ENCODE results near the gene CCDC167. TPM values are rescaled to one million over a fixed set of nuclear protein-coding genes. Genes with fewer than 3 reads are reported as not detected.

Gene CCDC167
- total and polyA plus RNA-seq, 2 donors (not counting 1 experiment from before 2014, with no cell fraction given) = 8.3 to 35.7 TPM

- H3K36me3 ChIP-seq (ENCODE audit: control insufficient read depth, insufficient read depth, low read length) = no peaks in the 10 kb centered on the region
- no peaks in the 10 kb centered on the region for H3K4me1 ChIP-seq (ENCODE audit: control insufficient read depth, extremely low read depth, insufficient read depth, low read length)
- H4K20me1 ChIP-seq (ENCODE audit: control insufficient read depth, extremely low read depth, insufficient read depth, low read length) = no peaks in the 10 kb centered on the region
- H3K9me3 ChIP-seq (ENCODE audit: control insufficient read depth, insufficient read depth, low read depth, low read length) = no peaks in the 10 kb centered on the region
- H3K9ac ChIP-seq (ENCODE audit: insufficient read depth, low read length) = no peak overlapping the region
- no peak for TF ChIP-seq EZH2 (IDR thresholded peaks at IDR 0.05; ENCODE audit: low read length, missing control alignments)
- no peak for TF ChIP-seq CTCF (conservative IDR thresholded peaks at IDR 0.05 in 1 of 2, IDR thresholded peaks at IDR 0.05 in 1 of 2; ENCODE audit: low read depth in 1 of 2, low read length in 2 of 2)
- no peak overlapping the region for H3K4me2 ChIP-seq (ENCODE audit: extremely low read depth, insufficient read depth, low read length)
- no peak overlapping the region for H3K27ac ChIP-seq (ENCODE audit: insufficient read depth, low read length)
- no peak overlapping the region for H3K4me3 ChIP-seq (replicated peaks in 1 of 4; ENCODE audit: control extremely low read depth in 1 of 4, insufficient read depth in 1 of 4, low read depth in 3 of 4, low read length in 4 of 4)
- no peaks in the 10 kb centered on the region for H3K27me3 ChIP-seq (ENCODE audit: control insufficient read depth, insufficient read depth, low read length)
- DNase-seq (ENCODE audit: low read depth in 2 of 2) = no peak
- no peak overlapping the region for H2AFZ ChIP-seq (ENCODE audit: low read length)
- H3K79me2 ChIP-seq (ENCODE audit: control insufficient read depth, insufficient read depth, low read length) = no peaks in the 10 kb centered on the region
Measured at GRCh38 chr6:37492991-37493660, 6.6 kb downstream of the CCDC167 start.

GRCh38 chr6:37492236-37492972 lies 7.3 kb downstream of the CCDC167 start:
- H3K9me3 ChIP-seq (ENCODE audit: control insufficient read depth, insufficient read depth, low read depth, low read length) = no peaks in the 10 kb centered on the region
- no peaks in the 10 kb centered on the region for H3K27me3 ChIP-seq (ENCODE audit: control insufficient read depth, insufficient read depth, low read length)
- no peak overlapping the region for H3K4me2 ChIP-seq (ENCODE audit: extremely low read depth, insufficient read depth, low read length)
- H4K20me1 ChIP-seq (ENCODE audit: control insufficient read depth, extremely low read depth, insufficient read depth, low read length) = no peaks in the 10 kb centered on the region
- DNase-seq (ENCODE audit: low read depth in 2 of 2) = no peak
- H3K4me1 ChIP-seq (ENCODE audit: control insufficient read depth, extremely low read depth, insufficient read depth, low read length) = no peaks in the 10 kb centered on the region
- no peak overlapping the region for H2AFZ ChIP-seq (ENCODE audit: low read length)
- H3K27ac ChIP-seq (ENCODE audit: insufficient read depth, low read length) = no peak overlapping the region
- TF ChIP-seq CTCF (conservative IDR thresholded peaks at IDR 0.05 in 1 of 2, IDR thresholded peaks at IDR 0.05 in 1 of 2; ENCODE audit: low read depth in 1 of 2, low read length in 2 of 2) = no peak
- TF ChIP-seq EZH2 (IDR thresholded peaks at IDR 0.05; ENCODE audit: low read length, missing control alignments) = no peak
- no peak overlapping the region for H3K4me3 ChIP-seq (replicated peaks in 1 of 4; ENCODE audit: control extremely low read depth in 1 of 4, insufficient read depth in 1 of 4, low read depth in 3 of 4, low read length in 4 of 4)
- H3K9ac ChIP-seq (ENCODE audit: insufficient read depth, low read length) = no peak overlapping the region
- no peaks in the 10 kb centered on the region for H3K79me2 ChIP-seq (ENCODE audit: control insufficient read depth, insufficient read depth, low read length)
- no peaks in the 10 kb centered on the region for H3K36me3 ChIP-seq (ENCODE audit: control insufficient read depth, insufficient read depth, low read length)

- no peak overlapping the region for H2AFZ ChIP-seq (ENCODE audit: low read length)
- DNase-seq (ENCODE audit: low read depth in 2 of 2) = no peak
- H4K20me1 ChIP-seq (ENCODE audit: control insufficient read depth, extremely low read depth, insufficient read depth, low read length) = no peaks in the 10 kb centered on the region
- H3K27me3 ChIP-seq (ENCODE audit: control insufficient read depth, insufficient read depth, low read length) = no peaks in the 10 kb centered on the region
- no peak overlapping the region for H3K4me3 ChIP-seq (replicated peaks in 1 of 4; ENCODE audit: control extremely low read depth in 1 of 4, insufficient read depth in 1 of 4, low read depth in 3 of 4, low read length in 4 of 4)
- no peak overlapping the region for H3K9ac ChIP-seq (ENCODE audit: insufficient read depth, low read length)
- TF ChIP-seq EZH2 (IDR thresholded peaks at IDR 0.05; ENCODE audit: low read length, missing control alignments) = no peak
- TF ChIP-seq CTCF (conservative IDR thresholded peaks at IDR 0.05 in 1 of 2, IDR thresholded peaks at IDR 0.05 in 1 of 2; ENCODE audit: low read depth in 1 of 2, low read length in 2 of 2) = no peak
- no peaks in the 10 kb centered on the region for H3K36me3 ChIP-seq (ENCODE audit: control insufficient read depth, insufficient read depth, low read length)
- H3K9me3 ChIP-seq (ENCODE audit: control insufficient read depth, insufficient read depth, low read depth, low read length) = no peaks in the 10 kb centered on the region
- H3K79me2 ChIP-seq (ENCODE audit: control insufficient read depth, insufficient read depth, low read length) = no peaks in the 10 kb centered on the region
- no peak overlapping the region for H3K4me2 ChIP-seq (ENCODE audit: extremely low read depth, insufficient read depth, low read length)
- H3K4me1 ChIP-seq (ENCODE audit: control insufficient read depth, extremely low read depth, insufficient read depth, low read length) = no peaks in the 10 kb centered on the region
- no peak overlapping the region for H3K27ac ChIP-seq (ENCODE audit: insufficient read depth, low read length)
Measured at GRCh38 chr6:37491830-37492208, 7.9 kb downstream of the CCDC167 start.

Measured in fibroblast of lung (primary cell).